ENCODE data around the gene FCN1.
"Not testable (repeated sequence)": the region's sequence is repeated elsewhere in the genome, so short reads cannot be mapped to it uniquely, and the experiment has no call there.

FCN1 gene

DNA sequence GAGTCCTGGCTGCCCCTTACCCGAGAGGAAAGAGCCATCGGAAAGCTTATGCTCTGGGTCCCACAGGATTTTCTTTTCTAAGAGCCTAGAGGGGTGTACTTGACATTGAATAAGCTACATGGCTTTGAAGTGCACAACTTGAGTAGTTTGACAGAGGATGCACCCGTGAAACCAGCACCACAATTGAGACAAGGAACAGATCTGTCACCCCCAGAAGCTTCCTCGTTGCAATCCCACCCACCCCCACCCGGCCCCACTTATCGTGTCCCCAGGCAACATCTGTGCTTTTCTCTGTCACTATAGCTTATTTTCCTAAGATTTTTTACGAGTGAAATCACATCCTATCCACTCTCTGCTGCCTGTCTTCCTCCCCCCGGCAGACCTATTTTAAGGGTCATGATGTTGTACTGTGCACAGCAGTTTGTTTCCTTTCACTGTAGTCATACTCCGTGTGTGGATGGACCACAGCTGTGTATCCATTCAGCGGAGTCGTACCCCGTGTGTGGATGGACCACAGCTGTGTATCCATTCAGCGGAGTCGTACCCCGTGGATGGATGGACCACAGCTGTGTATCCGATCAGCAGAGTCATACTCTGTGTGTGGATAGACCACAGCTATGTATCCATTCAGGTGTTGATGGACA is 45.9 kb downstream of the FCN1 start:
- DNase-seq (ENCODE audit: low spot score): no peak

GRCh38 chr9:134870746-134871662 is 46.7 kb downstream of the FCN1 start:
- DNase-seq (ENCODE audit: low spot score): peak; percentile 53

DNA sequence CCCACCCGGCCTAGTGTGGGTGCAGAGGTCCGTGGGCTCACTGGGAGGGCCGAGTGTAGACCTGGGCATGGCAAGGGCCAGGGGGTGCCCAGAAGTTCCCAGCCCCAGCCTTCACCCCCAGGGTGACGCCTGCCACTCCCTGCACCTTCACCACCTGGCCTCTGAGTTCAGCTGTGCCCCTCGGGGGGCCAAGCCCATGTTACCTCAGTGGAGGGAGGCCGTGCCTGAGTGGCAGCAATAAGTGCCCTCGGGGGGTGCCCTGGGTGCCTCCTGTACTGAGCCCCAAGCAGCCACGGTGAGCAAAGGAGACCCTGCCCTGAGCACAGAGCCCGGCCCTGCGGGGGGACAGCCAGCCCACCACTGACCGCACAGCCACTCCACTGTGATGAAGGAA is 47.4 kb downstream of the FCN1 start:
- DNase-seq (ENCODE audit: low spot score): no peak

- no peak for DNase-seq (ENCODE audit: low spot score)
Observed at GRCh38 chr9:134869554-134870300, 48.0 kb downstream of the FCN1 start.

DNA sequence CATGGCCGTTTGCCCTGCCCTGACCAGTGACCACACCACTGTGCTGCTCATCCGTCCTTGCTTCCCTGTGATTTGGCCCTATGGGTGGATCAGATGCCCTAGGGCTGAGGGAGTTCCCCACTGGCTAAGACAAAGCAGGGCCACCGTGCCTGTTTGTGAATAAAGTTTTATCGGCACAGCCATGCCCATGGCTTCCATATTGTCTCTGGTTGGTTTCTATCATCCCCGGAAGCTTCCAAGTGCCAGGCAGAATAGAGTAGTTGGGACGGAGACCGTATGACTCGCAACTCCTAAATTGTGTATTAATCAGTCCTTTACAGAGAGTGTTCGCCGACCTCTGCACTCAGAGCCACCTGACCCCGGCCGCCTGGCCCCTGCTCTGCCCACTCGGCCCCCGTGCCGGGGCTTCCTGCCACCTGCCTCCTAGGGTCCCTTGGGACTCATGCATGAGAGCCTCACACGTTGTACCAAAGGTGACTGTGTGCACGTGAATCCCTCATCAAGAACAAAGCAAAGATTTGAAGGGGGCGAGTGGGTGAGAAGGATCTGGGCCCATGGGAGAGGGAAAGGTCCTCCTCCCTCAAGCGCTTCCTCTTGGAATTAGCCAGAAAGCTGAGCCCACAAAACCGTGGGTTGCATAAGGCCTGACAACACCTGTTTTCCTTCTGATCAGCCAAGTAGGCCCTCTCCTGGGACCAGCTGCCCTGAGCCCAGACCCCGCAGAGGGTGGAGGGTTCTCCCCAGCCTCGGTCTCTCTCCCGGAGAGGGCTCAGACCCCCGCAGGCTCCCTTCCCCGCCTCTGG is 48.8 kb downstream of the FCN1 start:
- no peak for DNase-seq (ENCODE audit: low spot score)

GRCh38 chr9:134867917-134868750 is 49.6 kb downstream of the FCN1 start:
- no peak for DNase-seq (ENCODE audit: low spot score)

GRCh38 chr9:134864821-134865190 is 52.9 kb downstream of the FCN1 start:
- DNase-seq (ENCODE audit: low spot score): no peak

DNA sequence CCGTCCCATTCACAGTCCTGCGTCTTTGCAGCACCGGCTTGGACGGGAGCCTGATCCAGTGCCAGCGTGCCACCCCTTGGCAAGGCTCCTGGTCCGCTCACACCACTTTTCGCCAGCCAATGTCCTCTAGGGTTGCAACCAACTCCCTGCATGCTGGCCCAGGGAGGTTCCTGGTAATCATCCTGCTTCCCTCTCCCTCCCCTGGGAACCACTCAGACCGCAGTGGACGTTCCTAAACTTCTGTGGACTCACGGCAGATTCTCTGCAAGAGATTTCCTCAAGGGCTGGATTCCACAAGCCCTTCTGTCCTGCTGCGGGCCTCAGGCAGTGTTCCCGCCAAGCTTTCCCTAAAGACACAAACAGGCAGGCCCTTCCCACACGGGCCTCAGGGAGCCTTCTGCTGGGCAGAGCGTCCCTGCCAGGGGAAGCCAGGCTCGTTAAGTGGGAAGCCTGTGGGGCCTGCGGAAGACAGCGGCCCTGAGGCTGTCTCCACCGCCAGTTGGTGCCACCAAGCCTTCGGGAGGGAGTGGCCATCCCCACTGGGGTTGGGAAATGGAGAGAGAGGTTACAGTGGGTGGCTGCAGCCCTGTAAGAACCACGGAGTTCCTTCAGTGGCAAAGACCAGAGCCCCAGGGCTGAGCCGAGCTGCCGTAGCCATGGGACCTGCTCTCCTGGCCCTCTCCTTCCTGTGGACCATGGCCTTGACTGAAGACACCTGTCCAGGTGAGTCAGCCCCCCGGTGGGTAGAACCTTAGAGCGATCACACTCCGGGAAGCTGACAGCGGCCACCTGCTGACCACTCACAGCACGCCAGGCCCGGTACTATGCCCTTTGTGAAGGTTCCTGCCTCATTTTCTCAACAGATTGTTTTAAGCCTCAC is 53.5 kb downstream of the FCN1 start:
- DNase-seq (ENCODE audit: low spot score): no peak

DNA sequence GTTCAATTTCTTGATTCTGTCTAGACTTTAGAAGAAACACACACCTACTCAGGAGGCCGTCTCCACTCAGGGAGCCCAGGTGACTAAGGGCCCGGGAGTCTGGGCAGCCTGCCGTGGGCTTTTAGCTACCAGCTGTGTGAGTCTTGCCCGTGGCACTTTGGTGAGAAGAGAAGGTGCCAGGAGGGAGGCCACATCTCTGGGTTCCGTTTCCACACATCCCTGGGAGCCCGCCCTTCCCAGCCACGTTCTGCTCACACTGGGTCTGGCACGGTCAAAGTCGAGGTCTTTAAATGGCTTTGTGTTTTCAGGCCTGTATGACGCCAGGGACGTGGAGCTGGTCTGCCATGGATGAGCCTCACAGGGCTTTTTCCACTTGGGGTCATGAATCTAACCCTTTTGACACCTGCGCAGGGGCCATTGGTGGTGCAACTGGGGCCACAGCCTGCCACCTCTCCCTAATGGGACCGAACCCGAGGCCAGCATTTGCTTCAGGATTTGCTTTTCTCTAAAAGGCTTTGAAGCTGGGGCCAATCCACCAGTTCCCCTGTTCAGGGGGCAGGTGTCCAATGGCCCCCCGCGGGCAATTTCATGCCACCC is 54.3 kb downstream of the FCN1 start:
- DNase-seq (ENCODE audit: low spot score): no peak

GRCh38 chr9:134861595-134862334 is 55.9 kb downstream of the FCN1 start:
- DNase-seq (ENCODE audit: low spot score): no peak

DNA sequence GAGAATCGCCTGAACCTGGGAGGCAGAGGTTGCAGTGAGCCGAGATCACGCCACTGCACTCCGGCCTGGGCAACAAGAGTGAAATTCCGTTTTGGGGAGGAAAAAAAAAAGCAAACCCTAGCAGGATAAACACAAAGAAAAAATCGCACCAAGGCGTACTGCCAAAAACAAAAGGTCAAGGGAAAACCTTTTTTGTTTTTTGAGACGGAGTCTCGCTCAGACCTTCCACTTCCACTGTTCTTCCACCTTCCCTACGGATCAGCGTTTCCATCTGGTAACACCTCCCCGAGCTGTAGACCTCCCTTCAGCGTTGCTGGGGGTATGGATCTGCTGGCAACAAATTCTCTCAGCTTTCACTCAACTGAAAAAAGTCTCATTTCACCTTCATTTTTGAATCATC is 57.2 kb downstream of the FCN1 start:
- no peak for DNase-seq (ENCODE audit: low spot score)

- DNase-seq (ENCODE audit: low spot score): peak; percentile 54
Observed at GRCh38 chr9:134858051-134858841, 59.5 kb downstream of the FCN1 start.

GRCh38 chr9:134857451-134857850 is 60.3 kb downstream of the FCN1 start:
- DNase-seq (ENCODE audit: low spot score): not testable (repeated sequence)

DNA sequence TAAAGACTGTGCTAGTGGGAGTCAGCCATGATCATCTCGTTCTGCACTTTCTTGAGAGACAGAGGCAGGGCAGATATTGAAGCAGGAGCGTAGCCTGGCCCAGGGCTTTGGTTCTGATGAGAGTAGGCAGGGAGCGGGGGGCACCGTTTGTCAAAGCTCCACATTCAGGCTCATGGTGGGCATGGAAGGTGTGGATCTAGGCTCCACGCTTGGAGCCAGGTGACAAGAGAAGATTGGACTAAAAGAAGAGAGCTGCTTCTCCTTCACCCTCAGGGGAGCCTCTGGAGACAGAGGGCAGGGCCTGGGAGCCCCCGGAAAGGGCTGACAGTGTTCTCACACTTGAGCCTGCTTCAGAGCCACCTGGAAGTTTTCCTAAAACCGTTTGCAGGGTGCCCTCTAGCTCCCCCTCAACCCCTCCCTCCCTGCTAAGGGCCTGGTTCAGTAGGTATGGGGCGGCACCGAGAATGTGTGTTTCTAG is 61.8 kb downstream of the FCN1 start:
- no peak for DNase-seq (ENCODE audit: low spot score)

All from AG20443 (cell line).